Panc1 (cell line): ENCODE measurements around the gene CENPF. TPM values are rescaled to one million over a fixed set of nuclear protein-coding genes. Genes with fewer than 3 reads are reported as not detected.
A peak's percentile ranks its signal among the peaks of the same experiment; 100 is the strongest.

Experiments
- ATAC-seq: fragments of 200-7000 bp; cut with Tn5 transposase; 2 replicates; pipeline ENCODE4 v1.9.1; 2020; ENCODE audit warnings: mild to moderate bottlenecking, moderate library complexity
- BruUV-seq: library from RNA; stranded (reverse); fragments of 400-500 nt; replicated peaks from 2 replicates; lab custom pipeline; 2021; lab: Mats Ljungman, UMichigan
- CTCF ChIA-PET: fragments of 300-600 bp; sonication (Branson Sonifier 250); formaldehyde crosslinking; loops from one replicate; lab custom pipeline; 2022; ENCODE audit warnings: antibody characterized with exemption; lab: Charles Lee
- POLR2A ChIA-PET: fragments of 300-600 bp; sonication (Branson Sonifier 250); formaldehyde crosslinking; loops from one replicate; lab custom pipeline; 2022; ENCODE audit warnings: antibody characterized with exemption; lab: Charles Lee
- DNase-seq: peaks from one replicate; pipeline ENCODE4 v3.0.0-alpha.2; 2010; ENCODE audit warnings: low read depth, low spot score
- H3K27ac ChIP-seq: 2 replicates; pipeline ENCODE4 v1.5.1; 2011; ENCODE audit warnings: mild to moderate bottlenecking, low read length, inconsistent platforms
- H3K27me3 ChIP-seq: fragments of 200-500 bp; sonication (Bioruptor generic); 2 replicates; pipeline ENCODE4 v1.6.0; 2014; ENCODE audit warnings: low read length, inconsistent platforms; ENCODE audit not compliant: control insufficient read depth, insufficient read depth
- H3K36me3 ChIP-seq: fragments of 200-500 bp; sonication (Bioruptor generic); 2 replicates; pipeline ENCODE4 v1.5.1; 2014; ENCODE audit warnings: inconsistent platforms, mild to moderate bottlenecking, low read length, moderate library complexity; ENCODE audit not compliant: control insufficient read depth, insufficient read depth
- H3K4me1 ChIP-seq: 2 replicates; pipeline ENCODE4 v1.5.1; 2011; ENCODE audit warnings: inconsistent platforms, mild to moderate bottlenecking, low read length, moderate library complexity; ENCODE audit not compliant: control insufficient read depth, insufficient read depth
- H3K4me3 ChIP-seq, 2 experiments: 2 replicates each; pipeline ENCODE4 v1.5.1; 2011 to 2012; ENCODE audit warnings: low read depth in 2 of 2, low read length in 2 of 2, mild to moderate bottlenecking in 2 of 2, inconsistent platforms in 1 of 2, moderate library complexity in 1 of 2
- H3K9me3 ChIP-seq: fragments of 200-500 bp; sonication (Bioruptor generic); 2 replicates; pipeline ENCODE4 v1.5.1; 2014; ENCODE audit warnings: low read depth, mild to moderate bottlenecking, inconsistent platforms, low read length, moderate library complexity; ENCODE audit not compliant: control insufficient read depth, insufficient read depth
- CTCF ChIP-seq: fragments of 450-650 bp; IDR thresholded peaks from 2 replicates; pipeline ENCODE4 v1.5.1; 2017; ENCODE audit warnings: mild to moderate bottlenecking
- POLR2AphosphoS5 ChIP-seq: IDR thresholded peaks from 2 replicates; pipeline ENCODE4 v1.6.1; 2012; ENCODE audit warnings: mild to moderate bottlenecking, low read depth, low read length, moderate library complexity
- REST ChIP-seq, 2 experiments: IDR thresholded peaks; 2 replicates each; pipeline ENCODE4 v1.6.1; 2011 to 2012; ENCODE audit warnings: low read depth in 2 of 2, control low read depth in 1 of 2, low read length in 1 of 2, mild to moderate bottlenecking in 1 of 2, moderate library complexity in 1 of 2; ENCODE audit not compliant: insufficient read depth in 1 of 2
- SIN3A ChIP-seq: IDR thresholded peaks from 2 replicates; pipeline ENCODE4 v1.6.1; 2012; ENCODE audit warnings: low read depth, mild to moderate bottlenecking, low read length, moderate library complexity, borderline replicate concordance; ENCODE audit not compliant: insufficient read depth
- TCF7L2 ChIP-seq: IDR thresholded peaks from 2 replicates; pipeline ENCODE4 v1.6.1; 2011; ENCODE audit warnings: mild to moderate bottlenecking, low read depth, low read length, inconsistent platforms
- in situ Hi-C: cut with HindIII; loops from 2 replicates; pipeline ENCODE4 v1.10.0; 2016; ENCODE audit warnings: low sequenced_read_pairs, low pct_unique_long_range_greater_than_20kb
- intact Hi-C: fragments of 100-400 bp; cut with micrococcal nuclease; formaldehyde crosslinking; loops from one replicate; pipeline ENCODE4 v1.10.0; 2022; ENCODE audit not compliant: unreplicated experiment
- total RNA-seq: library from RNA; stranded (reverse); gene quantifications from one replicate; pipeline ENCODE4 v1.2.1, GENCODE V29; 2021; ENCODE audit not compliant: unreplicated experiment

CENPF gene
- total RNA-seq, 1 experiment from 2014 or later = 156 TPM

GRCh38 chr1:214637722-214638458 is 34.9 kb downstream of the CENPF start:
- ATAC-seq = peak; percentile 76; the same call in 1 of the 2 replicates
- in situ Hi-C loops = no loop called here
- peaks cover 86% of the 10 kb centered on the region for H3K36me3 ChIP-seq
- no peak overlapping the region for H3K27ac ChIP-seq
- no TSS peak for BruUV-seq
- ChIA-PET CTCF (no interaction called here), POLR2A (no interaction called here)
- TF ChIP-seq POLR2AphosphoS5 (no peak), SIN3A (no peak), REST (IDR thresholded peaks at IDR 0.05; ENCODE audit: insufficient read depth in 1 of 2, low read depth in 2 of 2, low read length in 1 of 2) (no peak), CTCF (peak; percentile 79; the same call in 1 of the 2 replicates), TCF7L2 (no peak)
- no peaks in the 10 kb centered on the region for H3K27me3 ChIP-seq
- intact Hi-C loops = no loop called here
- no peaks in the 10 kb centered on the region for H3K9me3 ChIP-seq
- H3K4me3 ChIP-seq = no peak overlapping the region
- H3K4me1 ChIP-seq = no peaks in the 10 kb centered on the region
- DNase-seq = no peak

GRCh38 chr1:214638459-214638807 is 35.4 kb downstream of the CENPF start:
- H3K4me3 ChIP-seq = no peak overlapping the region
- no peak for ATAC-seq
- intact Hi-C loops (no loop called here), in situ Hi-C loops (no loop called here)
- no peaks in the 10 kb centered on the region for H3K27me3 ChIP-seq
- H3K9me3 ChIP-seq = no peaks in the 10 kb centered on the region
- TF ChIP-seq REST (IDR thresholded peaks at IDR 0.05; ENCODE audit: insufficient read depth in 1 of 2, low read depth in 2 of 2, low read length in 1 of 2) (no peak), POLR2AphosphoS5 (no peak), TCF7L2 (no peak), CTCF (no peak), SIN3A (no peak)
- no peak overlapping the region for H3K27ac ChIP-seq
- peaks cover 86% of the 10 kb centered on the region for H3K36me3 ChIP-seq
- no peaks in the 10 kb centered on the region for H3K4me1 ChIP-seq
- ChIA-PET CTCF (no interaction called here), POLR2A (no interaction called here)
- no peak for DNase-seq
- no TSS peak for BruUV-seq
